HFFc6 (cell line): ENCODE data around the gene RRM2. TPM values are rescaled to one million over a fixed set of nuclear protein-coding genes. Genes with fewer than 3 reads are reported as not detected.
A peak's percentile ranks its signal among the peaks of the same experiment; 100 is the strongest.

Source experiments
- DNase-seq: peaks from one replicate; pipeline ENCODE4 v3.0.0-alpha.2; 2018
- H3K27ac Mint-ChIP-seq: 2 replicates; pipeline ENCODE4 v1.8.0; 2020; ENCODE audit warnings: mild to moderate bottlenecking, mixed read lengths
- H3K27me3 Mint-ChIP-seq: 2 replicates; pipeline ENCODE4 v1.8.0; 2021; ENCODE audit warnings: mild to moderate bottlenecking, moderate library complexity, mixed read lengths; ENCODE audit not compliant: insufficient read depth
- H3K36me3 Mint-ChIP-seq: 2 replicates; pipeline ENCODE4 v1.8.0; 2021; ENCODE audit warnings: low read depth, mixed read lengths
- H3K4me1 Mint-ChIP-seq: 2 replicates; pipeline ENCODE4 v1.8.0; 2020; ENCODE audit warnings: low read depth, mixed read lengths
- H3K4me3 Mint-ChIP-seq: 2 replicates; pipeline ENCODE4 v1.8.0; 2020; ENCODE audit warnings: mild to moderate bottlenecking, moderate library complexity, mixed read lengths
- H3K9me3 Mint-ChIP-seq: 2 replicates; pipeline ENCODE4 v1.8.0; 2020; ENCODE audit warnings: mild to moderate bottlenecking, mixed read lengths
- CTCF ChIP-seq: fragments of 200-600 bp; sonication (generic); IDR thresholded peaks from 2 replicates; pipeline ENCODE4 v1.5.0; 2021; ENCODE audit warnings: antibody characterized with exemption, mild to moderate bottlenecking
- total RNA-seq, 6 experiments: library from RNA; stranded (reverse); fragmentation: NEBNext Ultra II Directional; extraction: Animal tissue kit (Norgen Biotek cat#: 25700); gene quantifications; 2 replicates in 1 of 6; 3 replicates in 5 of 6; pipeline ENCODE4 v1.2.3, GENCODE V29; 2021

The RRM2 gene
- total RNA-seq, 6 experiments from 2014 or later = 76.4 to 179 (median 158) TPM

DNA sequence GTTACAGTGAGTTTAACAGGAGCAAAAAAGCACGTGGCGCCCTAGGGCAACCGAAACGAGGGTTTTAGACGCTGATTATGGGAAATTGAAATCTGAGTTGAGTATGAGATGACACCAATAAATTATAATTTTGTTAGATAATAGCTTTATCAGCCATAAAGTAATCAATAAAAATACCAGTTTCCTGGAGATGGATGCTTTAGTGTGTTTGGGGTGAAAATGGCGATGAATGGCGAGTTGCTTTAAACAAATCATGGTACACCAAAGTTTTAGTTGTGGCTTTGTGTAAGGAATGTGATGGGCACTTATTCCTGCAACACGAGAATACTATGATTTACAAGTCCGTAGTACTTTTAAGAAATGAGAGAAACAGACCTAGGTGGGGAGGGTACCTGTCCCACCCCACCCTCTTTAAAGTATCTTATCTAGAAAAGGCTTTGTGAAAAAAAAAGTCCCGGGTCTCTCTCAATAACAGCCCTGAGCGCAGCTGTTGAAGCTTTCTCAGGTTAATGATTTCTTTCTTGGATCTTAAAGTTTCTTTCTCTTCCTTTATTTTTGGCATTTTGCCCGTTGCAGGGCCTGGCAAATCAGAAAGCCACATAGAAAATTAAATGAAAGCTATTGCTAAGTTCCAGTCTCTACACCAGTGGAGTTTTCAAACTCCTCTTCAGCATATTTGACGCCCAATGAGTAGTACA is 1.5 kb upstream of the RRM2 start:
- peak; percentile 24 for DNase-seq
- no peak for TF ChIP-seq CTCF
- H3K9me3 Mint-ChIP-seq = no peaks in the 10 kb centered on the region

GRCh38 chr2:10123281-10123680 is 742 bp downstream of the RRM2 start:
- Mint-ChIP-seq H3K9me3 (no peaks in the 10 kb centered on the region), H3K27me3 (peaks cover 1% of the 10 kb centered on the region; the same call in 1 of the 2 replicates), H3K27ac (peak overlapping the region; percentile 87), H3K36me3 (peaks cover 20% of the 10 kb centered on the region), H3K4me1 (peaks cover 56% of the 10 kb centered on the region), H3K4me3 (peak overlapping the region; percentile 90)
- no peak for TF ChIP-seq CTCF
- DNase-seq = no peak

More for the DNA sequence above, 1.5 kb upstream of the RRM2 start:
- H3K36me3 Mint-ChIP-seq = peaks cover 13% of the 10 kb centered on the region
- peak overlapping the region; percentile 94 for H3K4me3 Mint-ChIP-seq
- peaks cover 1% of the 10 kb centered on the region; the same call in 1 of the 2 replicates for H3K27me3 Mint-ChIP-seq
- H3K4me1 Mint-ChIP-seq = peaks cover 51% of the 10 kb centered on the region
- H3K27ac Mint-ChIP-seq = peak overlapping the region; percentile 97

- Mint-ChIP-seq H3K36me3 (peaks cover 28% of the 10 kb centered on the region), H3K9me3 (no peaks in the 10 kb centered on the region), H3K27ac (peak overlapping the region; percentile 87), H3K27me3 (peaks cover 1% of the 10 kb centered on the region; the same call in 1 of the 2 replicates), H3K4me1 (peaks cover 58% of the 10 kb centered on the region), H3K4me3 (peak overlapping the region; percentile 90)
- peak; percentile 91 for TF ChIP-seq CTCF
- peak; percentile 76 for DNase-seq
Observed at GRCh38 chr2:10124538-10125045, 2.1 kb downstream of the RRM2 start.

DNA sequence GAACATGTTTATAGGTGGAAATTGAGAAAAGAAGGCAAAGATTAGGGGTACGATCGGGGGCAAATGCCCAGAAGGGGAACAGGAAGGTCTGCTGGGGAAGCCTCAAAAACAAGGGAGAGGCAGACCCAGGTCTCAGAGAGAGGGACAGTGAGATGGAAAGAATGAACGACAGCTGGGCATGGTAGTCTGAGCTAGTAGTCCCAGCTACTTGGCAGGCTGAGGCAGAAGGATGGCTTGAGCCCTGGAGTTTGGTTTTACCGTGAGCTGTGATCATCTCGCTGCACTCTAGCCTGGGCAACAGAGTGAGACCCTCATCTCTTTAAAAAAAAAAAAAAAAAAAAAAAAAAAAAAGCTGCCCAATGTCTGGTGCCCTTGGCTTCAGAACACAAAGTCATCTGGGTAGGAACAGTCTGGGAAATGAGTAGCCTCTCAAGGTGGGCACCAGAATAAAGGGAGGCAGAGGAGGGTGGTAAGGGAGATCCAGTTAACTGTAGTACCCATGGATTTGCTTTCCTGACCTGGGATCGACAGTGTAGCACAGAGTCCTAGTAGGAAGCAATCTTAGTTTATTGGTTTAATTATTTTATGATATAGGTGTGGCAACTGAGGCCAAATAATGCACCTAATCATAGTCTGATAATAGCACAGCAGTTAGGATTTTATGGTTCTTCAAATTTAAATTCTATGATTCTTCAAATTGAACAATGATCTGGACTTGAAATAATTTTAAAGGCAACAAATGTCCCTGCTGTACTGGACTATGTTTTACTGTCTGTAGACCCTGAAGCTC is 3.5 kb downstream of the RRM2 start:
- Mint-ChIP-seq H3K4me1 (peaks cover 52% of the 10 kb centered on the region), H3K36me3 (peaks cover 36% of the 10 kb centered on the region), H3K4me3 (peak overlapping the region; percentile 27), H3K9me3 (no peaks in the 10 kb centered on the region), H3K27me3 (peaks cover 1% of the 10 kb centered on the region; the same call in 1 of the 2 replicates), H3K27ac (peak overlapping the region; percentile 87; the same call in 1 of the 2 replicates)
- DNase-seq = no peak
- TF ChIP-seq CTCF = no peak

DNA sequence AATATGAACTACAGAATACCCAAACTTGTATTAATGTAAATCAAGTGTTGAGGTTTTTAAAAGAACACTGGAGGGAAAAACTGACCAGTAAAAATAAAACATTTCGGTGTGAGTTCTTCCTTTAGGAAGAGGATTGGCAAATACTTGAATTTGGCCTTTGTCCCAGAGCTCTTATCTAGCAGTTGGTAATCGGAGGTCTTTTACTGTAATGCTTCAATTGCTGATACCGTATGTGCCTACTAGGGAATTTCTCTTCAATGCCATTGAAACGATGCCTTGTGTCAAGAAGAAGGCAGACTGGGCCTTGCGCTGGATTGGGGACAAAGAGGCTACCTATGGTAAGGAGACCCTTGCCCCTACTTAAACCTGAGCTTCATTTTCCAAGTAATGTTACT is 4.1 kb downstream of the RRM2 start:
- Mint-ChIP-seq H3K4me1 (peaks cover 46% of the 10 kb centered on the region), H3K36me3 (peaks cover 38% of the 10 kb centered on the region), H3K27ac (no peak overlapping the region), H3K4me3 (no peak overlapping the region), H3K27me3 (no peaks in the 10 kb centered on the region), H3K9me3 (no peaks in the 10 kb centered on the region)
- DNase-seq = no peak
- TF ChIP-seq CTCF = no peak
